DND-41 (cell line): ENCODE measurements around the gene CHRNB4.

Source experiments
- ATAC-seq: fragments of 200-7000 bp; cut with Tn5 transposase; 3 replicates; pipeline ENCODE4 v1.9.1; 2021; ENCODE audit warnings: low read depth; ENCODE audit not compliant: insufficient read depth
- DNase-seq: peaks from one replicate; pipeline ENCODE4 v3.0.0-alpha.2; 2020
- H2AFZ ChIP-seq: 2 replicates; pipeline ENCODE4 v1.6.0; 2012; ENCODE audit warnings: low read depth, low read length
- H3K27ac ChIP-seq: 2 replicates; pipeline ENCODE4 v1.5.1; 2012; ENCODE audit warnings: low read length, inconsistent platforms
- H3K27me3 ChIP-seq: fragments of 200-600 bp; sonication (generic); 2 replicates; pipeline ENCODE4 v1.6.0; 2012; ENCODE audit warnings: low read length, mild to moderate bottlenecking, inconsistent platforms; ENCODE audit not compliant: insufficient read depth, poor library complexity
- H3K36me3 ChIP-seq: 2 replicates; pipeline ENCODE4 v1.5.1; 2012; ENCODE audit warnings: low read length, inconsistent platforms; ENCODE audit not compliant: insufficient read depth
- H3K4me1 ChIP-seq: 2 replicates; pipeline ENCODE4 v1.5.1; 2012; ENCODE audit warnings: mild to moderate bottlenecking, low read length; ENCODE audit not compliant: insufficient read depth
- H3K4me2 ChIP-seq: 2 replicates; pipeline ENCODE4 v1.6.0; 2012; ENCODE audit warnings: mild to moderate bottlenecking, moderate library complexity, low read length, inconsistent platforms; ENCODE audit not compliant: insufficient read depth
- H3K4me3 ChIP-seq, 2 experiments: fragments of 200-600 bp in 1 of 2; shearing (Covaris generic) in 1 of 2; 2 replicates each; pipeline ENCODE4 v1.5.1; 2012 to 2016; ENCODE audit warnings: inconsistent platforms in 2 of 2, low read length in 2 of 2, mild to moderate bottlenecking in 2 of 2, low read depth in 1 of 2, moderate library complexity in 1 of 2
- H3K79me2 ChIP-seq: 2 replicates; pipeline ENCODE4 v1.6.0; 2012; ENCODE audit warnings: low read length, inconsistent platforms; ENCODE audit not compliant: insufficient read depth
- H3K9ac ChIP-seq: 2 replicates; pipeline ENCODE4 v1.6.0; 2012; ENCODE audit warnings: low read depth, mild to moderate bottlenecking, inconsistent platforms, low read length, moderate library complexity
- H3K9me3 ChIP-seq: 2 replicates; pipeline ENCODE4 v1.5.1; 2012; ENCODE audit warnings: low read length, moderate library complexity, mild to moderate bottlenecking, inconsistent platforms; ENCODE audit not compliant: insufficient read depth, severe bottlenecking
- H4K20me1 ChIP-seq: 2 replicates; pipeline ENCODE4 v1.6.0; 2012; ENCODE audit warnings: low read length; ENCODE audit not compliant: insufficient read depth
- EZH2 ChIP-seq: IDR thresholded peaks from 3 replicates; pipeline ENCODE4 v1.6.1; 2012; ENCODE audit warnings: borderline replicate concordance, low read depth, mild to moderate bottlenecking, moderate library complexity, low read length, inconsistent platforms; ENCODE audit not compliant: severe bottlenecking
- TF ChIP-seq, protein P1 (sequence below): IDR thresholded peaks from 2 replicates; pipeline ENCODE4 v1.5.1; 2012; ENCODE audit warnings: borderline replicate concordance, low read length, moderate library complexity, mild to moderate bottlenecking; ENCODE audit not compliant: poor library complexity, severe bottlenecking; ENCODE audit errors: extremely low read depth

CHRNB4 gene

DNA sequence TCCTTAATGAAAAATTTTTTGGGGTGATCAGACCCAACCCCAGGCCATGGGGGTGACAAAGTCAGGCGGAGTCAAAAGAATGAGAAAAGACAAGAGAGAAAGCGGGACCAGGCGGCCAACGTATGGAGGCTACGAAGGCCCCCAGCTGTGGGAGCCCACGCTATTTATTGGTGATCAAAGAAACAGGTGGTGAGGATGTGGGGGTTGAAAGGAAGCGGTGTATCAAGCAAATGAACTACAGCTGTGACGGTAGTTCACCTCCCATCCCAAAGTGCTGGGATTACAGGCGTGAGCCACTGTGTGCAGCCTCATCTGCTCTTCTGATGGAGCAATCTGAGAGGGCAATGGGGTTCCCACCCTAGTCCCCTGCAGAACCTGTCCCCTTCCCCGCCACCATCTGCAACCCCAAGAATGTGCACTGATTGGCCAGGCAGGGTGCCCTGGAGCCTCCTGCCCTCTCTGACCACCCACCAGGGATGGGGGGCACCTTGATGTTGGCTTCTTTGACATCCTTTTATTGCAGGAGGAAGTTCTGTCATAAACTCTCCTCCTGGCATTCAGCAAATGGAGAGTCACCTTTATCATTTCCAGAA is 19.1 kb downstream of the CHRNB4 start:
- Histone ChIP-seq H3K27me3 (peaks cover 31% of the 10 kb centered on the region), H2AFZ (no peak overlapping the region), H3K9me3 (no peaks in the 10 kb centered on the region), H3K4me3 (no peak overlapping the region), H3K4me1 (peaks cover 29% of the 10 kb centered on the region), H3K27ac (no peak overlapping the region), H3K36me3 (no peaks in the 10 kb centered on the region), H4K20me1 (no peaks in the 10 kb centered on the region), H3K4me2 (0 out of 2 replicates have a peak overlapping the region, but pooled peaks have one; percentile 22), H3K79me2 (no peaks in the 10 kb centered on the region), H3K9ac (no peak overlapping the region)
- ATAC-seq (peak; percentile 81), DNase-seq (peak; percentile 81)
- TF ChIP-seq EZH2: no peak
- TF ChIP-seq, protein P1, sequence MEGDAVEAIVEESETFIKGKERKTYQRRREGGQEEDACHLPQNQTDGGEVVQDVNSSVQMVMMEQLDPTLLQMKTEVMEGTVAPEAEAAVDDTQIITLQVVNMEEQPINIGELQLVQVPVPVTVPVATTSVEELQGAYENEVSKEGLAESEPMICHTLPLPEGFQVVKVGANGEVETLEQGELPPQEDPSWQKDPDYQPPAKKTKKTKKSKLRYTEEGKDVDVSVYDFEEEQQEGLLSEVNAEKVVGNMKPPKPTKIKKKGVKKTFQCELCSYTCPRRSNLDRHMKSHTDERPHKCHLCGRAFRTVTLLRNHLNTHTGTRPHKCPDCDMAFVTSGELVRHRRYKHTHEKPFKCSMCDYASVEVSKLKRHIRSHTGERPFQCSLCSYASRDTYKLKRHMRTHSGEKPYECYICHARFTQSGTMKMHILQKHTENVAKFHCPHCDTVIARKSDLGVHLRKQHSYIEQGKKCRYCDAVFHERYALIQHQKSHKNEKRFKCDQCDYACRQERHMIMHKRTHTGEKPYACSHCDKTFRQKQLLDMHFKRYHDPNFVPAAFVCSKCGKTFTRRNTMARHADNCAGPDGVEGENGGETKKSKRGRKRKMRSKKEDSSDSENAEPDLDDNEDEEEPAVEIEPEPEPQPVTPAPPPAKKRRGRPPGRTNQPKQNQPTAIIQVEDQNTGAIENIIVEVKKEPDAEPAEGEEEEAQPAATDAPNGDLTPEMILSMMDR: no peak

DNA sequence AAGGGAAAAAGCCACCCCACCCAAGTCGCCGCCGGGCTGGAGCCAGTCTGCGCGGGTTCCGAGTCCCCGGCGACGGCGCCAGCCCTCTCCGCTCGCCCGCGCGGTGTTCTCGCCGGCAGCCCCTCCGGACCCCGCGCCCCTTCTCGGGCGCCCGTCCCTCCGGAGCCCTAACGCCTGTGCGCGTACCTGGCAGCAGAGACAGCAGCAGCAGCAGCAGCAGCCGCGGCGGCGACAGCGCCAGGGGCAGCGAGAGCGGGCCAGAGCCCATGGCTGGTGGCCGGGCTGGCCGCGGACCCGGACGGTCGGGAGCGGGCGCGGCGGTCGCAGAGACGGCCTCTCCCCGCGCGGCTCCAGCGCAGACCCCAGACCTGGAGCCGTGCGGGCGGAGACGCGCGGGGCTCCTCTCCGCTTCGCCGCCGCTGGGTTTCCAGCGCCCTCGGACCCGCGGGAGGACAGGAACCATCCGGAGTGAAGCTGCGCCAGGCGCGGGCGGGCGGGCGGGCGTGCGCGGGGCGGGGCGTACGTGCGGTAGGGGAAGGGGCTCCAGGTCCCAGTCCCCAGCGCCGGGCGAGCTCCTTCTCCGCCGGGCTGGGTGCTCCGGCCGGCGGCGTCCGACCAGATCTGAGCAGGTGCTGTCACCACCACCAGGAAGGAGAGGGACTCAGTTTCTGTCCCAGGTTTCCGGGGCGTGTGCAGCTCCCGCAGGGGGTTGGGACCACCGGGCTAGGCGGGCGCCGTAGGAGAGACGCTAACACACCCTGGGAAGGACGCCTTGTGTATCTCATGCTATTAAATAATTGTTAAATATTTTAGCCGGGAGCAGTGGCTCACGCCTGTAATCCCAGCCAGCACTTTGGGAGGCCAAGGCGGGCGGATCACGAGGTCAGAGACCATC is 20.2 kb downstream of the CHRNB4 start, which contains the start of gene CHRNA3:
CHRNA3 (minus strand) TSS at position 470 of the 895 bp plus-strand sequence; CDS start at position 268, 202 bp downstream.
- no peaks in the 10 kb centered on the region for H4K20me1 ChIP-seq
- H3K79me2 ChIP-seq: no peaks in the 10 kb centered on the region
- DNase-seq (peak; percentile 34), ATAC-seq (peak; percentile 41)
- peak within 1 kb of the TSS; percentile 59 for H3K4me2 ChIP-seq
- H3K4me1 ChIP-seq: peaks cover 29% of the 10 kb centered on the region
- H2AFZ ChIP-seq: no peak within 1 kb of the TSS; the same call in 1 of the 2 replicates
- no peaks in the 10 kb centered on the region for H3K9me3 ChIP-seq
- peak within 1 kb of the TSS; percentile 35; the same call in 1 of the 2 replicates for H3K9ac ChIP-seq
- H3K4me3 ChIP-seq: peak within 1 kb of the TSS in 1 of 2 experiments; percentile 42; a peak in 2 of 4 replicates
- no peaks in the 10 kb centered on the region for H3K36me3 ChIP-seq
- H3K27me3 ChIP-seq: peaks cover 31% of the 10 kb centered on the region
- no peak within 1 kb of the TSS for H3K27ac ChIP-seq
- TF ChIP-seq, protein P1: no peak
- TF ChIP-seq EZH2: peak; percentile 77

DNA sequence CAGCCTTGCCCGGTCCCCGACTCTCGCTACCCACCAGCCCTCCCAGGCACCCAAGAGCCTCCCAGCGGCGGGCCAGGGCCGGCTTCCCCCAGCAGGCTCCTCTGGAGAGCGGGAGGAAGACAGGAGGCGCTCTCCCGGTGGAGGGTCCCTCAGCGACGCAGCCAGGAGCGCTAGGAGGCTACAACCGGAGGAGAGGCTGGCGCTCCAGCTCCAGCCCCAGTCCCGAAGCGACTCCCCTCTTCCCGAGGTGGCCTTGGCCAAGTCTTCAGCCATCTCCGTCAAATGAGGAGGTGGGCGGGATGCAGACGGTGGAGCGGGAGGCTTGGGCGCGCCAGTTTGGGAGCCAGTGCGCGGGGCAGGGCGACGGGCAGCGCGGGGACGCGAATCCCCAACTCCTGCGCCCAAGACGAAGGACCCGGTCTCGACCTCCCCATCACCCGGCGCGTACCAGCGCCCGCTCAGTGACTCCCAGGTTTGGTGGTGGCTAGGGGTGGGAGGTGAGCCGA is 20.9 kb downstream of the CHRNB4 start:
- ATAC-seq (no peak), DNase-seq (no peak)
- Histone ChIP-seq H3K4me1 (peaks cover 29% of the 10 kb centered on the region), H3K27ac (no peak overlapping the region), H3K9me3 (no peaks in the 10 kb centered on the region), H3K27me3 (peaks cover 31% of the 10 kb centered on the region), H3K9ac (peak overlapping the region; percentile 35; the same call in 1 of the 2 replicates), H3K4me3 (peak overlapping the region in 1 of 2 experiments; percentile 42; a peak in 1 of 4 replicates), H3K4me2 (peak overlapping the region; percentile 59), H4K20me1 (no peaks in the 10 kb centered on the region), H3K79me2 (no peaks in the 10 kb centered on the region), H2AFZ (no peak overlapping the region), H3K36me3 (no peaks in the 10 kb centered on the region)
- TF ChIP-seq EZH2: no peak
- TF ChIP-seq, protein P1: no peak
